ENCODE data around the gene ACIN1.

Gene ACIN1

DNA sequence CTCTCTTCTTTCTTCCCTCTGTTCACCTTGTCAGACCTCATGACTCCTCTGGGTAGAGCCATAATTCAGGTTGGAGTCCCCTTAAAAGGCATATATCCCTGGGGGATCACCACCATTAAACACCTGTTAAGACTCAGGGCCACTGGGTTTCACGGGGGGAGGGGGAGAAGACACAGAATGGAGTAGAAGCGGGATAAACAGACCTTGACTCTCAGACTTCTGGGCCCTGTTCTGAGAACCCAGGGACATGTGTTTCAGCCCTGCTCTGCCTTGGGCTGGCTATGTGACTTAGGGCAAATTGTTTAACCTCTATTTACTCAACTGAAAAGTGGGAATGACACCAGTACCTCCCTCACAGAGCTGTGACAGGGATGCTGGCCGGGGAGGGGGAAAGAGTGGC is 42.3 kb downstream of the ACIN1 start:
- no peak for TF ChIP-seq TEAD4 (IDR thresholded peaks at IDR 0.05)
- TF ChIP-seq NFIC (IDR thresholded peaks at IDR 0.05) = no peak
- no peak for TF ChIP-seq FOXM1 (IDR thresholded peaks at IDR 0.05; ENCODE audit: borderline replicate concordance, low read depth)
- no peak for TF ChIP-seq CEBPB (IDR thresholded peaks at IDR 0.05)
- no peak for TF ChIP-seq YY1 (IDR thresholded peaks at IDR 0.05; ENCODE audit: low read depth)
- TF ChIP-seq, protein P1, sequence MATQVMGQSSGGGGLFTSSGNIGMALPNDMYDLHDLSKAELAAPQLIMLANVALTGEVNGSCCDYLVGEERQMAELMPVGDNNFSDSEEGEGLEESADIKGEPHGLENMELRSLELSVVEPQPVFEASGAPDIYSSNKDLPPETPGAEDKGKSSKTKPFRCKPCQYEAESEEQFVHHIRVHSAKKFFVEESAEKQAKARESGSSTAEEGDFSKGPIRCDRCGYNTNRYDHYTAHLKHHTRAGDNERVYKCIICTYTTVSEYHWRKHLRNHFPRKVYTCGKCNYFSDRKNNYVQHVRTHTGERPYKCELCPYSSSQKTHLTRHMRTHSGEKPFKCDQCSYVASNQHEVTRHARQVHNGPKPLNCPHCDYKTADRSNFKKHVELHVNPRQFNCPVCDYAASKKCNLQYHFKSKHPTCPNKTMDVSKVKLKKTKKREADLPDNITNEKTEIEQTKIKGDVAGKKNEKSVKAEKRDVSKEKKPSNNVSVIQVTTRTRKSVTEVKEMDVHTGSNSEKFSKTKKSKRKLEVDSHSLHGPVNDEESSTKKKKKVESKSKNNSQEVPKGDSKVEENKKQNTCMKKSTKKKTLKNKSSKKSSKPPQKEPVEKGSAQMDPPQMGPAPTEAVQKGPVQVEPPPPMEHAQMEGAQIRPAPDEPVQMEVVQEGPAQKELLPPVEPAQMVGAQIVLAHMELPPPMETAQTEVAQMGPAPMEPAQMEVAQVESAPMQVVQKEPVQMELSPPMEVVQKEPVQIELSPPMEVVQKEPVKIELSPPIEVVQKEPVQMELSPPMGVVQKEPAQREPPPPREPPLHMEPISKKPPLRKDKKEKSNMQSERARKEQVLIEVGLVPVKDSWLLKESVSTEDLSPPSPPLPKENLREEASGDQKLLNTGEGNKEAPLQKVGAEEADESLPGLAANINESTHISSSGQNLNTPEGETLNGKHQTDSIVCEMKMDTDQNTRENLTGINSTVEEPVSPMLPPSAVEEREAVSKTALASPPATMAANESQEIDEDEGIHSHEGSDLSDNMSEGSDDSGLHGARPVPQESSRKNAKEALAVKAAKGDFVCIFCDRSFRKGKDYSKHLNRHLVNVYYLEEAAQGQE (IDR thresholded peaks at IDR 0.05; ENCODE audit: low read depth) = no peak
- no peak for TF ChIP-seq CREB1 (IDR thresholded peaks at IDR 0.05; ENCODE audit: low read depth)
- TF ChIP-seq, protein P2, sequence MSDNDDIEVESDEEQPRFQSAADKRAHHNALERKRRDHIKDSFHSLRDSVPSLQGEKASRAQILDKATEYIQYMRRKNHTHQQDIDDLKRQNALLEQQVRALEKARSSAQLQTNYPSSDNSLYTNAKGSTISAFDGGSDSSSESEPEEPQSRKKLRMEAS (IDR thresholded peaks at IDR 0.05) = no peak
- TF ChIP-seq ZBTB7A (IDR thresholded peaks at IDR 0.05; ENCODE audit: low read depth) = no peak
- no peak for TF ChIP-seq EP300 (IDR thresholded peaks at IDR 0.05; ENCODE audit: borderline replicate concordance)
- TF ChIP-seq EGR1 (IDR thresholded peaks at IDR 0.05) = no peak
- TF ChIP-seq RAD21 (IDR thresholded peaks at IDR 0.05; ENCODE audit: low read depth) = no peak
- no peak for TF ChIP-seq TCF12 (IDR thresholded peaks at IDR 0.05; ENCODE audit: low read depth)
- TF ChIP-seq, protein P3, sequence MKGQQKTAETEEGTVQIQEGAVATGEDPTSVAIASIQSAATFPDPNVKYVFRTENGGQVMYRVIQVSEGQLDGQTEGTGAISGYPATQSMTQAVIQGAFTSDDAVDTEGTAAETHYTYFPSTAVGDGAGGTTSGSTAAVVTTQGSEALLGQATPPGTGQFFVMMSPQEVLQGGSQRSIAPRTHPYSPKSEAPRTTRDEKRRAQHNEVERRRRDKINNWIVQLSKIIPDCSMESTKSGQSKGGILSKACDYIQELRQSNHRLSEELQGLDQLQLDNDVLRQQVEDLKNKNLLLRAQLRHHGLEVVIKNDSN (IDR thresholded peaks at IDR 0.05) = no peak
- no peak for TF ChIP-seq TAF1 (IDR thresholded peaks at IDR 0.05; ENCODE audit: low read depth)

DNA sequence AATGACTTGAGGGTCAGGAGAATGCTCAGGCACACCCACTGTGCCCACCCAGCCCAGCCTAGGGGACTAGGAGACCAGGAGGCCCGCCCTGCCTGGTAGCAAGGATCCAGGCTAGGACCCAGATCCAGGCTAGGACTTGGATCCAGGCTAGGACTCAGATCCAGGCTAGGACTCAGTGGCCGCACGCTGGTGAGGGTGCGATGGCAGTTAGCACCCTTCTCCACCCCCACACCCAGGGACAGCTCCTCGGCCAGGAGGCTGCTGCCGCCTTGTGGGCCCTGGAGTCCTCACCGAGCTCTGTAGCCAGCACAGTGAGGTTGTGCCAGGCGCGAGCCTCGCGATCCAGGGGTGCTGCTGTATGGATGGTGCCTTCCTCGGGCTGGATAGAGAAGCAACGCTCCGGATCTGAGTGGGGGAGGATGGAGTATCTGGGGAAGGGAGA is 42.7 kb downstream of the ACIN1 start:
- TF ChIP-seq ZBTB7A (IDR thresholded peaks at IDR 0.05; ENCODE audit: low read depth) = no peak
- TF ChIP-seq TEAD4 (IDR thresholded peaks at IDR 0.05) = no peak
- no peak for TF ChIP-seq TCF12 (IDR thresholded peaks at IDR 0.05; ENCODE audit: low read depth)
- TF ChIP-seq, protein P3 (IDR thresholded peaks at IDR 0.05) = no peak
- no peak for TF ChIP-seq TAF1 (IDR thresholded peaks at IDR 0.05; ENCODE audit: low read depth)
- TF ChIP-seq CREB1 (IDR thresholded peaks at IDR 0.05; ENCODE audit: low read depth) = no peak
- TF ChIP-seq, protein P1 (IDR thresholded peaks at IDR 0.05; ENCODE audit: low read depth) = no peak
- no peak for TF ChIP-seq EP300 (IDR thresholded peaks at IDR 0.05; ENCODE audit: borderline replicate concordance)
- TF ChIP-seq EGR1 (IDR thresholded peaks at IDR 0.05) = no peak
- TF ChIP-seq NFIC (IDR thresholded peaks at IDR 0.05) = no peak
- TF ChIP-seq YY1 (IDR thresholded peaks at IDR 0.05; ENCODE audit: low read depth) = no peak
- TF ChIP-seq CEBPB (IDR thresholded peaks at IDR 0.05) = no peak
- TF ChIP-seq FOXM1 (IDR thresholded peaks at IDR 0.05; ENCODE audit: borderline replicate concordance, low read depth) = no peak
- TF ChIP-seq, protein P2 (IDR thresholded peaks at IDR 0.05) = no peak
- no peak for TF ChIP-seq RAD21 (IDR thresholded peaks at IDR 0.05; ENCODE audit: low read depth)

DNA sequence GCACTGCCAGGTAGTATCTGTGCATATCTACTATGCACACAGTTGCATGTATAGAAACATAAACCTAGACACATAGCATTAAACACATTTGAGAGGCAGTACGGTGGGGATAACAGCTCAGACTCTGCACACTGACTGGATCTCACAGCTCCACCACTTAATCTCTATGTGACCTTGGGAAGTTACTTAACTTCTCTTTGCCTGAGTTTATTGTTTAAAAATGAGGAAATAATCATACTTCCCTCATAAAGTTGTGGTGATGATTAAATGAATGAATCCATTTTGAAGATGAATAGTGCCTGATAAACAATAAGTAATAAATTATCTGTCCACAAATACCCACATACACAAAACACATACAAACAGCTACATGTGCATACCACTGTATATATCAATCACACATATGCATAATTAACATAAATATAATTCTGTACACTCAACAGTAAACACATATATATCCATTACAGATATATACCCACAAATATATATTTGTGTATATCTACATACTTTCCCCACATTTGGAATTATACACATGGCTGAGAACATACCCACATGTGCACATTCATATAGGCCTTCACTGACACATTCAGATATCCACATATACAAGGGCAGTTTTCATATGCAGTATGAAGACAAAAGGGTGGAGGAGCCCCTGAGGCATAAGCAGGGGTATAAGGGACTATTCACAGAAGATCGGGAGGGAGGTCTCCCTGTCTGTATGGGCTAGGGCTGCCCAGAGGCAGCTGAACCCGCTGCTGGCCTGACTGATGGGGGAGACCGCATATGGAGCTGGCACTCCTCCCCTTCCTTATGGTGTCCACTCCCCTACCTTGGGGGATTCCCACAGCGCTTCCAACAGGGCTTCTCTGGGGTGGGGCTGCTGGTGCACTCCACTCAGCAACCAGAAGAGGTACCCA is 43.5 kb downstream of the ACIN1 start:
- TF ChIP-seq EGR1 (IDR thresholded peaks at IDR 0.05) (no peak), TEAD4 (IDR thresholded peaks at IDR 0.05) (no peak), NFIC (IDR thresholded peaks at IDR 0.05) (no peak), TCF12 (IDR thresholded peaks at IDR 0.05; ENCODE audit: low read depth) (no peak), YY1 (IDR thresholded peaks at IDR 0.05; ENCODE audit: low read depth) (no peak), ZBTB7A (IDR thresholded peaks at IDR 0.05; ENCODE audit: low read depth) (no peak), RAD21 (IDR thresholded peaks at IDR 0.05; ENCODE audit: low read depth) (no peak), CREB1 (IDR thresholded peaks at IDR 0.05; ENCODE audit: low read depth) (no peak), CEBPB (IDR thresholded peaks at IDR 0.05) (no peak), FOXM1 (IDR thresholded peaks at IDR 0.05; ENCODE audit: borderline replicate concordance, low read depth) (no peak), TAF1 (IDR thresholded peaks at IDR 0.05; ENCODE audit: low read depth) (no peak), EP300 (IDR thresholded peaks at IDR 0.05; ENCODE audit: borderline replicate concordance) (no peak)
- TF ChIP-seq, protein P3 (IDR thresholded peaks at IDR 0.05) = no peak
- TF ChIP-seq, protein P1 (IDR thresholded peaks at IDR 0.05; ENCODE audit: low read depth) = no peak
- TF ChIP-seq, protein P2 (IDR thresholded peaks at IDR 0.05) = no peak

Measured in Ishikawa (cell line).